ENCODE results near the gene XYLT2.

Gene XYLT2

GRCh38 chr17:50304781-50305404 lies 41.0 kb upstream of the XYLT2 start:
- H3K27me3 ChIP-seq (ENCODE audit: insufficient read depth, poor library complexity, severe bottlenecking), result no peaks in the 10 kb centered on the region
- H3K27ac ChIP-seq (replicated peaks), result no peak overlapping the region
- H3K4me3 ChIP-seq (replicated peaks; ENCODE audit: insufficient read depth, low read length), result no peak overlapping the region
- TF ChIP-seq SPI1 (IDR thresholded peaks at IDR 0.05; ENCODE audit: borderline replicate concordance, low read depth), result no peak
- TF ChIP-seq REST (IDR thresholded peaks at IDR 0.05; ENCODE audit: insufficient replicate concordance, low read depth), result no peak
- no peak for TF ChIP-seq GABPA (IDR thresholded peaks at IDR 0.05; ENCODE audit: low read depth)
- TF ChIP-seq POLR2AphosphoS5 (IDR thresholded peaks at IDR 0.05; ENCODE audit: low read depth), result no peak
- TF ChIP-seq CTCF (IDR thresholded peaks at IDR 0.05; ENCODE audit: insufficient read depth, low read length), result no peak
- DNase-seq (ENCODE audit: low read depth in 1 of 2, low spot score in 1 of 2), result peak in 1 of 2 experiments; percentile 55

- peak overlapping the region; percentile 23; the same call in 1 of the 2 replicates for H3K27ac ChIP-seq (replicated peaks)
- TF ChIP-seq POLR2AphosphoS5 (IDR thresholded peaks at IDR 0.05; ENCODE audit: low read depth) (no peak), CTCF (IDR thresholded peaks at IDR 0.05; ENCODE audit: insufficient read depth, low read length) (no peak), SPI1 (IDR thresholded peaks at IDR 0.05; ENCODE audit: borderline replicate concordance, low read depth) (no peak), REST (IDR thresholded peaks at IDR 0.05; ENCODE audit: insufficient replicate concordance, low read depth) (no peak), GABPA (IDR thresholded peaks at IDR 0.05; ENCODE audit: low read depth) (no peak)
- no peaks in the 10 kb centered on the region for H3K27me3 ChIP-seq (ENCODE audit: insufficient read depth, poor library complexity, severe bottlenecking)
- no peak for DNase-seq (ENCODE audit: low read depth in 1 of 2, low spot score in 1 of 2)
- H3K4me3 ChIP-seq (replicated peaks; ENCODE audit: insufficient read depth, low read length), result no peak overlapping the region
Measured at GRCh38 chr17:50307654-50308053, 38.3 kb upstream of the XYLT2 start.

GRCh38 chr17:50308666-50309065 lies 37.3 kb upstream of the XYLT2 start:
- H3K4me3 ChIP-seq (replicated peaks; ENCODE audit: insufficient read depth, low read length), result no peak overlapping the region
- no peak for DNase-seq (ENCODE audit: low read depth in 1 of 2, low spot score in 1 of 2)
- TF ChIP-seq GABPA (IDR thresholded peaks at IDR 0.05; ENCODE audit: low read depth) (no peak), CTCF (IDR thresholded peaks at IDR 0.05; ENCODE audit: insufficient read depth, low read length) (no peak), POLR2AphosphoS5 (IDR thresholded peaks at IDR 0.05; ENCODE audit: low read depth) (no peak), SPI1 (IDR thresholded peaks at IDR 0.05; ENCODE audit: borderline replicate concordance, low read depth) (no peak), REST (IDR thresholded peaks at IDR 0.05; ENCODE audit: insufficient replicate concordance, low read depth) (no peak)
- no peak overlapping the region for H3K27ac ChIP-seq (replicated peaks)
- H3K27me3 ChIP-seq (ENCODE audit: insufficient read depth, poor library complexity, severe bottlenecking), result no peaks in the 10 kb centered on the region

Measured in HL-60 (cell line).